Testis (tissue), 3 donors: Measurements from ENCODE around the gene REV3L. TPM values are rescaled to one million over a fixed set of nuclear protein-coding genes. Genes with fewer than 3 reads are reported as not detected.

ENCODE experiments used
- DNase-seq: peaks from one replicate; pipeline ENCODE4 v3.0.0-alpha.2; 2019
- H3K27ac ChIP-seq, 2 donors: fragments of 200-600 bp; sonication (generic); one replicate each; pipeline ENCODE4 v1.5.1; 2019
- H3K27me3 ChIP-seq: fragments of 200-600 bp; sonication (generic); one replicate; pipeline ENCODE4 v1.5.1; 2019
- H3K36me3 ChIP-seq: fragments of 200-600 bp; sonication (generic); one replicate; pipeline ENCODE4 v1.5.1; 2017; ENCODE audit warnings: low read depth; ENCODE audit errors: missing control alignments
- H3K4me1 ChIP-seq: fragments of 200-600 bp; sonication (generic); one replicate; pipeline ENCODE4 v1.5.1; 2019
- H3K4me3 ChIP-seq, 2 donors: fragments of 200-600 bp; sonication (generic); one replicate each; pipeline ENCODE4 v1.5.1; 2017 to 2019
- H3K9me3 ChIP-seq: fragments of 200-600 bp; sonication (generic); one replicate; pipeline ENCODE4 v1.5.1; 2017
- CTCF ChIP-seq, 3 experiments: fragments of 450-650 bp in 2 of 3; fragments of 200-600 bp in 1 of 3; sonication (generic) in 1 of 3; IDR thresholded peaks; one replicate each; pipeline ENCODE4 v1.5.1; 2016 to 2019; ENCODE audit warnings: antibody characterized with exemption in 3 of 3, mild to moderate bottlenecking in 2 of 3, moderate library complexity in 1 of 3
- POLR2A ChIP-seq: fragments of 450-650 bp; IDR thresholded peaks from one replicate; pipeline ENCODE4 v1.6.1; 2017; ENCODE audit warnings: antibody characterized with exemption, mild to moderate bottlenecking, moderate library complexity
- WGBS, 2 donors: methylation state at CpG; one replicate each; pipeline ENCODE4 v1.1.5; 2018; 5-methylcytosine and 5-hydroxymethylcytosine counted together
- intact Hi-C: fragments of 100-400 bp; cut with DNase I; formaldehyde crosslinking; loops from one replicate; pipeline ENCODE4 v1.15.1; 2023; ENCODE audit warnings: low total_unique reads
- polyA plus RNA-seq: library from polyadenylated mRNA; stranded (reverse); fragments of 350-450 nt; fragmentation: Illumina TruSeq; extraction: RNeasy Lipid Tissue Mini Kit (QIAGEN cat#74804); gene quantifications from one replicate; pipeline ENCODE4 v1.2.3, GENCODE V29; 2014; ENCODE audit warnings: low read depth, low replicate concordance; ENCODE audit not compliant: insufficient read depth
- total RNA-seq, 2 donors: library from RNA; depleted of rRNA; stranded (reverse); fragments of >200 nt; gene quantifications; one replicate each; pipeline ENCODE4 v1.2.3, GENCODE V29; 2016

REV3L gene
- total and polyA plus RNA-seq, 3 donors from 2014 or later = 11.1 to 56.8 (median 48.8) TPM

- Histone ChIP-seq H3K4me3 (no peak overlapping the region), H3K27ac (no peak overlapping the region), H3K27me3 (no peaks in the 10 kb centered on the region), H3K9me3 (no peaks in the 10 kb centered on the region), H3K36me3 (no peaks in the 10 kb centered on the region), H3K4me1 (peaks cover 8% of the 10 kb centered on the region)
- DNase-seq = no peak
- 90 to 94% methylated on average over 2 of the region's 2 CpGs for WGBS, 2 donors
- TF ChIP-seq POLR2A (no peak), CTCF (IDR thresholded peaks at IDR 0.05) (no peak)
- intact Hi-C loops = no loop called here
Measured at GRCh38 chr6:111472933-111473435, 10.0 kb downstream of the REV3L start.

DNA sequence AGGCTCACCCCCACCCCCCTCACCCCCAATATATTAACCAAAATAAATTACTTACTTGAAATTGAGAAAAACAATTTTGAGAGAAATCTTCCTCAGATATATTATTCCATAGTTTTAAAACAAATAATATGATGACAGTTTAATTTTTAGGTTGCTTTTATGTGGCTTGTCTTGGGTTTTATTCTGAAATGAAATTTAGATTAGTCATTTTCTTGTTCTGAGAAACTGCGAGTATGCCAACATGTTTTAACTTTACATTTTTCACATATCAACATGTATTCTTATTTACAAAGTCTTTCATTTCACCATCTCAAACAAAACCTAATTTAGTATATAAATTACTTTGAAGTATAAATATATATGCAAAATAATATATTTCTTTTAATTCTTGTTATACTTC lies 11.1 kb downstream of the REV3L start:
- Histone ChIP-seq H3K4me3 (no peak overlapping the region), H3K27me3 (no peaks in the 10 kb centered on the region), H3K27ac (no peak overlapping the region), H3K36me3 (no peaks in the 10 kb centered on the region), H3K4me1 (no peaks in the 10 kb centered on the region), H3K9me3 (no peaks in the 10 kb centered on the region)
- no peak for TF ChIP-seq CTCF (IDR thresholded peaks at IDR 0.05)
- no peak for TF ChIP-seq POLR2A
- intact Hi-C loops = no loop called here
- WGBS, 2 donors = 83 to 96% methylated on average over 1 of the region's 1 CpG
- no peak for DNase-seq

GRCh38 chr6:111471533-111471932 lies 11.5 kb downstream of the REV3L start:
- no peaks in the 10 kb centered on the region for H3K27me3 ChIP-seq
- no peaks in the 10 kb centered on the region for H3K9me3 ChIP-seq
- no peak overlapping the region for H3K4me3 ChIP-seq
- no peaks in the 10 kb centered on the region for H3K36me3 ChIP-seq
- intact Hi-C loops = no loop called here
- WGBS, 2 donors = 0 to 34% methylated on average over 1 of the region's 1 CpG
- no peaks in the 10 kb centered on the region for H3K4me1 ChIP-seq
- DNase-seq = no peak
- no peak for TF ChIP-seq CTCF (IDR thresholded peaks at IDR 0.05)
- no peak for TF ChIP-seq POLR2A
- no peak overlapping the region for H3K27ac ChIP-seq

GRCh38 chr6:111470991-111471390 lies 12.0 kb downstream of the REV3L start:
- Histone ChIP-seq H3K4me3 (no peak overlapping the region), H3K27ac (no peak overlapping the region), H3K4me1 (no peaks in the 10 kb centered on the region), H3K27me3 (no peaks in the 10 kb centered on the region), H3K9me3 (no peaks in the 10 kb centered on the region), H3K36me3 (no peaks in the 10 kb centered on the region)
- 83% methylated on average over 2 of the region's 2 CpGs for WGBS, 2 donors
- no peak for DNase-seq
- intact Hi-C loops = no loop called here
- no peak for TF ChIP-seq POLR2A
- no peak for TF ChIP-seq CTCF (IDR thresholded peaks at IDR 0.05)

DNA sequence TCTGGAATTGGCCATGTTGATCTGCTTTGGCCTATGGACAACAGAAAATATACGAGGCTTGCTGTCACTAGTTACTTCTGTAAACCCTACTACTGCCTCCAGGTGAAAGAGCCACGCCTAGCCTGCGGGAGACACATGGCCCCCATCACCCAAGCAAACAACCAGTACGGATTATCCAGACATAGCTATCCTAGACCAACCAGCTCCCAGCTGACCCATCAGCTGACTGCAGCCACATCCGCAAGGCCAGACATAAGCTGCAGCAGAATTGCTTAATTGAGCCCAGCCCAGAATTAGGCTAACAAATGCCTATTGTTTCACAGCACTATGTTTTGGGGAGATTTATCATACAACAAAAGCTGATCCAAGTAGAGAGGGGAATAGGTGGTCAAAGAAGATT lies 13.5 kb downstream of the REV3L start:
- TF ChIP-seq CTCF (IDR thresholded peaks at IDR 0.05) = no peak
- no peak for TF ChIP-seq POLR2A
- Histone ChIP-seq H3K9me3 (no peaks in the 10 kb centered on the region), H3K27me3 (no peaks in the 10 kb centered on the region), H3K4me1 (no peaks in the 10 kb centered on the region), H3K36me3 (no peaks in the 10 kb centered on the region), H3K27ac (no peak overlapping the region), H3K4me3 (no peak overlapping the region)
- no peak for DNase-seq
- WGBS, 2 donors = 96 to 97% methylated on average over 5 of the region's 5 CpGs
- intact Hi-C loops = no loop called here
